Endometrial microvascular endothelial cells (primary cell): ENCODE results near the gene SPNS2. TPM values are rescaled to one million over a fixed set of nuclear protein-coding genes. Genes with fewer than 3 reads are reported as not detected.
"Not testable (repeated sequence)": the region's sequence is repeated elsewhere in the genome, so short reads cannot be mapped to it uniquely, and the experiment has no call there.

Experiments used
- in situ Hi-C: cut with HindIII; loops from 2 replicates; pipeline ENCODE4 v1.10.0; 2017; ENCODE audit warnings: low sequenced_read_pairs, low pct_unique_long_range_greater_than_20kb; ENCODE audit errors: inconsistent ontology term
- total RNA-seq: library from RNA; depleted of rRNA; stranded (reverse); fragments of >200 nt; gene quantifications from one replicate; pipeline ENCODE4 v1.2.3, GENCODE V29; 2015; ENCODE audit errors: inconsistent ontology term

SPNS2 gene
- total RNA-seq, 1 donor from 2014 or later, result 21.9 TPM

GRCh38 chr17:4577386-4577993, 78.8 kb downstream of the SPNS2 start:
- in situ Hi-C loops, result no loop called here

- in situ Hi-C loops, result not testable (repeated sequence)
Observed at GRCh38 chr17:4578349-4578748, 79.7 kb downstream of the SPNS2 start.

- in situ Hi-C loops, result no loop called here
Observed at GRCh38 chr17:4579678-4580077, 81.0 kb downstream of the SPNS2 start.

GRCh38 chr17:4580291-4580690, 81.6 kb downstream of the SPNS2 start:
- in situ Hi-C loops, result no loop called here

- in situ Hi-C loops, result no loop called here
Observed at GRCh38 chr17:4582101-4582501, 83.4 kb downstream of the SPNS2 start.

GRCh38 chr17:4582691-4583090, 84.0 kb downstream of the SPNS2 start:
- in situ Hi-C loops, result no loop called here

- in situ Hi-C loops, result no loop called here
Observed at GRCh38 chr17:4583206-4583605, 84.5 kb downstream of the SPNS2 start.

GRCh38 chr17:4583782-4584100, 85.1 kb downstream of the SPNS2 start:
- in situ Hi-C loops, result no loop called here

GRCh38 chr17:4584101-4584916, 85.6 kb downstream of the SPNS2 start, which contains the start of gene SMTNL2:
TSS of gene SMTNL2 (plus strand) at chr17:4584529. CDS start at chr17:4584606, 77 bp downstream.
- in situ Hi-C loops, result no loop called here

GRCh38 chr17:4584917-4585637, 86.4 kb downstream of the SPNS2 start:
- in situ Hi-C loops, result no loop called here

- in situ Hi-C loops, result no loop called here
Observed at GRCh38 chr17:4585638-4585994, 86.9 kb downstream of the SPNS2 start.

GRCh38 chr17:4586043-4586442, 87.4 kb downstream of the SPNS2 start:
- in situ Hi-C loops, result no loop called here

GRCh38 chr17:4587195-4587594, 88.5 kb downstream of the SPNS2 start:
- in situ Hi-C loops, result no loop called here

GRCh38 chr17:4587803-4588202, 89.1 kb downstream of the SPNS2 start:
- in situ Hi-C loops, result no loop called here

GRCh38 chr17:4588391-4588790, 89.7 kb downstream of the SPNS2 start:
- in situ Hi-C loops, result no loop called here

Other genes with a start within 250 kb of the SPNS2 start
- 20.7 TPM for gene ANKFY1, start 234.9 kb upstream of the SPNS2 start, total RNA-seq
- 66.5 TPM for gene UBE2G1, start 132.2 kb upstream of the SPNS2 start, total RNA-seq
- 0.65 TPM for gene SPNS3, start 64.9 kb upstream of the SPNS2 start, total RNA-seq
- 111 TPM for gene MYBBP1A, start 56.5 kb downstream of the SPNS2 start, total RNA-seq
- not detected for gene GGT6, start 61.7 kb downstream of the SPNS2 start, total RNA-seq
- gene SMTNL2, start 85.6 kb downstream of the SPNS2 start, total RNA-seq, result not detected
- not detected for gene ALOX15, start 142.8 kb downstream of the SPNS2 start, total RNA-seq
- 54.4 TPM for gene PELP1, start 205.3 kb downstream of the SPNS2 start, total RNA-seq
- 8.5 TPM for gene ARRB2, start 211.8 kb downstream of the SPNS2 start, total RNA-seq
- 36.2 TPM for gene MED11, start 232.5 kb downstream of the SPNS2 start, total RNA-seq
- gene ZMYND15, start 241.0 kb downstream of the SPNS2 start, total RNA-seq, result not detected
- 1.1 TPM for gene CXCL16, start 241.0 kb downstream of the SPNS2 start, total RNA-seq